ENCODE measurements around the gene EPRS1.
"Not testable (repeated sequence)": the region's sequence is repeated elsewhere in the genome, so short reads cannot be mapped to it uniquely, and the experiment has no call there.

The EPRS1 gene

DNA sequence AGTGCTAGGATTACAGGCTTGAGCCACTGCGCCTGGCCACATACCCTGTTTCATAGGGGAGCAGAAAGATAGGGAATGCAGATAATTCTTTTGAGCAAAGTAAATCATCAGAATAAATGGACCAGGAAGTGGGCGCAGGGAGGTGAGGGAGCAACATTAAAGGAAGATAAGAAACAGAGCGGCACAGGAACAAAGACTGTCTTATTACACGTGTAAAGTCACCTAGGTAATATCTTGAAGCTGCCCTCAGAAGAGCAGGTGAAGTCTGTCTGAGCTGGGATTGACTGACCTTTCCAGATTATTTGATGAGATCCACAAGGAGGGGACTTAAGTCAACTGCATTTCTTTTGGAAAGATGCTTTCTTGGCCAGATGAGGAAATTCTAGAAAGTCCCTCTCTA lies 7.7 kb downstream of the EPRS1 start:
- DNase-seq (ENCODE audit: low spot score): no peak

DNA sequence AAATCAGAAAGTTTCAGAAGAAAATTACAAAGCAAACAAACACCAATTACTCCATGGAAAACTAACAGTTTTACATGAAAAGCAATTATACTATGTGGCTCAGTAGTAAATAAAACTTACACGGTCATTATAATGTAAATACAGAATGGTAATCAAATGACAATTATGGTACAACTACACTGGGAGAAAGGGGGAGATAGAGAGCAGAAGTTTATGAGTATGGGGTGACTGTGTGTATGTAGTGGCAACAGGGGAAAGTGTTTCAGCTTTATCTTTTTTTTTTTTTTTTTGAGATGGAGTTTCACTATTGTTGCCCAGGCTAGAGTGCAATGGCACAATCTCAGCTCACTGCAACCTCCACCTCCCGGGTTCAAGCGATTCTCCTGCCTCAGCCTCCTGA lies 8.5 kb downstream of the EPRS1 start:
- DNase-seq (ENCODE audit: low spot score): not testable (repeated sequence)

DNA sequence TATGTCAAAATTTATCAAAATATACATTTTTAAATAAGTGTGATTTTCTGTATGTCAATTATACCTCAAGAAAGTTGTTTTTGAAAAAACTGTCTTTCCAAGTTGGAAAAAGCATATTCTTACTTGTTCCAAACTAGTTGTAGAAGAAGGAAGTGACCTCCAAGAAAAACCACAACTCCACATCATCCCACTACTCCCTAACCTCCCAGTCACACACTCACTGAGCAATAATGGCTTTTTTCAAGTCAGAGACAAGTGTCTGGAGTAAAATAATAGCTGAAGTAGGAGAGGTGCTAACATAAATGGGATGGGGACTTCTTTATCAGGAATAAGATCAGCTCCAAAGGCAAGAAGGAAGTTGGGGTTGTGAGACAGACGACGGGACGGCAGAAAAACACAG lies 13.4 kb downstream of the EPRS1 start:
- no peak for DNase-seq (ENCODE audit: low spot score)

DNA sequence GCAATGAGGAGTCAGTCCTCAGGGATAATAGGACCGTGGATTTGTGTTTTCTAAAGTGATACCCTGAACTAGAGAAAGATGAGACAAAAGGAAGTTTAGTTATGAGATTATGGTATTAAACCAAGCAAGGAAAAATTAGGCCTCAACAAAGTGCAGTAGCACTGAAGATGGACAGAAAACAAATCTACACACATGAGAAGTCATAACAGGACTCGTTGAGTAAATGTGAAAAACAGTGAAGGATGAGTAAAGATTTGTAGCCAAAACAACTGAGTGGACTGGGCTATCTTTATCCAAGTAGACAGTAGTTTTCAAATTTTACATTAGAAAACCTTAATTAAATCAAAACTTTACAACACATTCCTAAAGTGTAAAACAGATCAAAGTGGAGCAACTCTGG lies 15.0 kb downstream of the EPRS1 start:
- no peak for DNase-seq (ENCODE audit: low spot score)

DNA sequence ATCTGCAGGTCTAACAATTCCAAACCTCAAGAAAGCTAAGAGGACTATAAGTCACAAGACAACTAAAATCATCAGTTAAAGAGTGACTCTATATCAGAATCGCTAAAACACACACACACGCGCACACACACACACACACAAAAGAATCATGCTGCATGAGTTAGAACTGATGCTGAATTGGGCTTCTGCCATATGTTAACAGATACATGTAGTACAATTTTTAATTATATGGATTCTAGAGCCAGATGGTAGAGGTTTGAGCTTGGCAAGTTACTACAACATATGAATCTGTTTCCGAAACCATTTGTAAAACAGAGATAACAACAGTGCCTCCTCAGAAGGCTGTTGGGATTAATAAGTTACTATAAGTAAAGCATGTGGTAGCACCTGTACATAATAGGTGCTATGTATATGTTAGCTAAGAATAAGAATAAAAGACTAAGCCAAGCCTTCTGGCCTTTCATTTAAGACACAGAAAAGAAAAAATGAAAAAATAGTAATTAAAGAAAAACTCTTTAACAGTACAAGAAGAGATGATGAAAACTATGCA lies 17.9 kb downstream of the EPRS1 start:
- DNase-seq (ENCODE audit: low spot score): no peak

DNA sequence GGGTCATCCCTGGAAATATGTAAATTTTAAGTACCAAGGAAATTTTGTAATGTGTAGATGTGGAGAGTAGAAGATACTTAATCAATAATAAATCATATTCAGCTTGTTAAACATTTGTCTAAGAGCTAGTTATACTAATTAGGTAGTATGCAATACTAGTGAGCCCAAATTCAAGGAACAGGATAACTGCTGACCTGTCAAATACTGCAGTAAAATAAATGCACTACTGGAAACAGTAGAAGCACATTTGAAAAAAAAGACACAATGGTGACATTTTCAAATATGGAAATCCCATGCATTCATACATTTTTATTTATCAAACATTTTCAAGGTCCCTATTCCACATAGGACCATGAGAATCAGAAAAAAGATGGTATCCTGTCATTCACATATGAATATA lies 27.2 kb downstream of the EPRS1 start:
- no peak for DNase-seq (ENCODE audit: low spot score)

DNA sequence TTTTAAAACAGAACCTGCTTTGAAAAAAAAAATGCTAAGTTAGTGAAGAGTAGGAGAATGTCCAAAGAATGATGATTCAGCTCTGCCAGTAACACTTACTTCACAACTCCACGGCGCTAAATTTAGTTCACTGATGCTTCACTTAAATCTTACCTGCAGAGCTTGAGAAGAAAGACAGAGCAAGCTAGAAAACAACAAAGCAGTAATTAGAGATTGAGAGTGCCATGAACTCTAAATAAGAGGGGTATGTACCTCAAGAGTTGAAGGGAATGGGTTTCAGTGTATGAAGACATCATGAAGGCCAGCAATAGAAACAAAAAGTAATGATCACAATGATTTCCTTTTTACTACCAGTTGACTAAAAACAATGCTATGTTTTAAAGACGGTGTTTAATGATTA lies 32.8 kb downstream of the EPRS1 start:
- DNase-seq (ENCODE audit: low spot score): no peak

DNA sequence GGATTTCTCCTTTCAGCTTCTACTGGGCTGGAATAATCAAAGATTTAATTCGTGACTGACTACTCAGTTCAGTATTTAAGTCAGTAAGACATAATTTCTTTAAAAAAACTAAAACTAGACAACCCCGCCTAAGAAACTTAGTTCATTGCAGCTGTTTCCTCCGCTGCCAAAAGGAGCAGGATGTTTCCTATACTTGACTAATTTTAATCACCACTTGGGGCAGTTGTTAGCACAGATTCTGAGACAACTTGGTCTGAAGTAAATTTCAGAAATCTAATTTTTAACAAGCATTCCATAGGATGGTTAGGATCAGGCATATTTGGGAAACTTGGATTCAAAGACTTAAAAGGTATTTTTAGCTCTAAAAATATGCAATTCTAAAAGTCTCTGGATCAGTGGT lies 34.0 kb downstream of the EPRS1 start:
- no peak for DNase-seq (ENCODE audit: low spot score)

DNA sequence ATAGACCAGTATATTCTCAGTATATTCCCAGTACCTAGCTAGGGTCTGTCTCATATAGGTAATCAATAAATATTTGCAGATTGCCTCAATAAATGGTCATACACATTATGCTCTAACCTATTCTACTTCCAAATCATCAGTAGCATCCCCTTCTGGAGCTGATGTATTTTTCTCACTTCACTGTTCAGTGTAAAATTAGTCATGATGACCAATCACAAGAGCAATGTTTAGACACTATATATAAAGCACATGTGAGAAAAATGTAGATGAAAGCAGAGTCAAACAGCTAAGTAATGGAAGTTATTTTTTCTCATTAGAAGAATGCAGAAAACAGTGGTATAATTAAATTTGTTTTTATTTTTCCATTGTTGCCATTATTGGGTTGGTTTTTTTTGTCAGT lies 34.7 kb downstream of the EPRS1 start:
- DNase-seq (ENCODE audit: low spot score): no peak

DNA sequence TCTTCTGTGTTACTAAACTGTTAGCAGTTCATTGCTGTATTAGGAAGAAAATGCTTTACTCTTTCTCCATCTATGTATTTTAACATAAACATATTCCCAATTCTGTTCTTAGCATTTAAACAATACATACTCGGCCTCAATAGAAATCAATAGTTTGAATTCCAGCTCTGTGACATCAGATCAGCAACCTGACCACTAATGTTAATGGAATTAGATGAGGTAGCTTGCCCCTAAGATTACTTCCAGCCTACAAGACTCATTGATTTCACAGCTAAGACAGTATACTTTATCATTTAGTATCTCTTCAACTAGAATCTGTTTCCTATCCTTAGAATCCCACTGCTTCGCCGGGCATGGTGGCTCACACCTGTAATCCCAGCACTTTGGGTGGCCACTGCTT lies 38.9 kb downstream of the EPRS1 start:
- no peak for DNase-seq (ENCODE audit: low spot score)

DNA sequence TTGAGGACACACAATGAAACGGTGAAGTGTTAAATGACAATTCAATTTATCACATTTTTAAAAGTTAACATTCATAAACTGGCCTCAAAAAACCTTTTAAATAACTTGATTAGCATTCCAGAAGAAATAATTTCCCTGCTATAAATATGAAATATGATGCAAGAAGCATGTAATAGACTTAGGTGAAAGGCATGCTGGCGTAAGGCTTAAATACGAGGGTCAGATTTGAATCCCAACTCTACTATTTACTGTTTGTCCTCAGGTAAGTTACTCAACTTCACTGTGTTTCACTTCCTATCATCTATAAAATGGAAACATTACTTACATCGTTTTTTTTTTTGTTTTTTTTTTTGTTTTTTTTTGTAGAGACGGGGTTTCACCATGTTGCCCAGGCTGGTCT lies 40.8 kb downstream of the EPRS1 start:
- DNase-seq (ENCODE audit: low spot score): no peak

DNA sequence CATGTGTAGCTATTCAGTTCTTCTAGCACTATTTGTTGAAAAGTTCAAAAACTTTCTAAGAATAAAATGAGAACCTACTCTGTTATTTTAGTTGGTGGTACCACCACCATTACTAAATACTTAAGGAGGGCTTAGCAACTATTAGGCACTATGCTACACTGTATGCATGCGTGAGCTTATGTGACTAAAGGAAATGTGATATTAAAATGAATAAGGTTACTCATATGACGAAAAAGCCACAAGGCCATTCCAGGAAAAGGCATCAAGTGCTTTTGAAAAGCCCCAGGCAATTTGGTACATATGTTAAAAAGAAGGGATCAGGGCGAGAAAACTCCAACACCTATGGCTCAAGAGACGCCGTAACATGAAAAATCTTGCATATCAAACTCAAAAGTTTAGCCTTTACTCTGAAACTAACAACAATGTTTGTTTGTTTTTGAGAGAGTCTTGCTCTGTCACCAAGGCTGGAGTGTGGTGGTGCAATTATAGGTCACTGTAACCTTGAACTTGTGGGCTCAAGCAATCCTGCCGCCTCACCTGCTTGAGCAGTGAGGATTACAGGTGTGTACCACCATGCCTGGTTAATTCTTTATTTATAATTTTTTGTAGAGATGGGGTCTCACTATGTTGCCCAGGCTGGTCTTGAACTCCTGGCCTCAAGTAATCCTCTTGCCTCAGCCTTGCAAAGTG lies 42.5 kb downstream of the EPRS1 start:
- no peak for DNase-seq (ENCODE audit: low spot score)

DNA sequence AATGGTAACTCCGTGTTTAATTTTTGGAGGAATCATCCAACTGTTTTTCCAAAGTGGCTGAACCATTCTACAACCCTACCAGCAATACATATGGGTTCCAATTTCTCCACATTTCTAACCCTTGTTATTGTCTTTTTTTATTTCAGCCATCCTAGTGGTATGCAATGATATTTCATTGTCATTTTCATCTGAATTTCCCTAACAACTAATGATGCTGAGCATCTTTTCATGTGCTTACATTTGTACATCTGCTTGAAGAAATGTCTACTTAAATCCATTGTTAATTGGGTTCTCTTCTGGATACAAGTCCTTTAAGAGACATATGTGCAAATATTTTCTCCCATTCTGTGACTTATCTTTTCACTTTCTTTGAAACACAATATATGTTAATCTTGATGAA lies 43.3 kb downstream of the EPRS1 start:
- DNase-seq (ENCODE audit: low spot score): no peak

DNA sequence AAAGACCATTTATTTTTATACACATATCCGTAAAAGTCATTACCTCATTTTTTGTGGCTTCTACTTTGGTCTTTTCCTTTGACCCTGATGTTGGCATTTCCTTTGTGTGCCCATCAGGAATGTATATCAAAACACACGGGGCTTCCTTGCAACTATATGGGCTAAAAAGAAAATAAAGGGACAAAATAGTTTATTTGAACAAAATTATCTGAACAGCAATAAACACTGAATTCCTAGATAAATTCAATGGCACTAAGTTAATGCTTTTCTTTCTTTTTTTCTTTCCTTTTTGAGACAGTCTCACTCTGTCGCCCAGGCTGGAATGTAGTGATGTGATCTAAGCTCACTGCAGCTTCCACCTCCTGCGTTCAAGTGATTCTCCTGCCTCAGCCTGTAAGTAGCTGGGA lies 45.2 kb downstream of the EPRS1 start:
- no peak for DNase-seq (ENCODE audit: low spot score)

DNA sequence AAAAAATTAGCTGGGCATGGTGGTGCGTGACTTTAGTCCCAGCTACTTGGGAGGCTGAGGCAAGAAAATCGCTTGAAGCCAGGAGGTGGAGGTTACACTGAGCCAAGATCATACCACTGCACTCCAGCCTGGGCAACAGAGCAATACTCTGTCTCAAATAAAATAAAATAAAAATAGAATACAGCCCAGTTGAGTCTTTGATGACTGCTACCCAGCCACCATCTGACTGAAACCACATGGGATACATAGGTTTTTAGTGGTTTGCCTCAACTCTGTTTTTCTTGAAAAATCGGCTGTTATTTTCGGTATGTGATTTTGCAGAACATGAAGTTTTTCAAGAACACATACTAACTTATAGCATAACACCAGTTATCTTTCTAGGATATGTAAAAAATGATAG lies 46.5 kb downstream of the EPRS1 start:
- DNase-seq (ENCODE audit: low spot score): no peak
